Keratinocyte (primary cell): ENCODE data around the gene LRRC17. TPM values are rescaled to one million over a fixed set of nuclear protein-coding genes. Genes with fewer than 3 reads are reported as not detected.

Source experiments
- DNase-seq: peaks from one replicate; pipeline ENCODE4 v3.0.0-alpha.2; 2011; ENCODE audit warnings: low read depth, missing footprints, low spot score
- FAIRE-seq: peaks from 2 replicates; lab custom pipeline; 2011; peaks lifted over from hg19 to GRCh38; lab: Jason Lieb, UNC
- H2AFZ ChIP-seq: 2 replicates; pipeline ENCODE4 v1.6.0; 2012; ENCODE audit warnings: low read length, control low read depth, inconsistent platforms; ENCODE audit not compliant: control insufficient read depth
- H3K27ac ChIP-seq: 2 replicates; pipeline ENCODE4 v1.5.1; 2011; ENCODE audit warnings: low read length; ENCODE audit not compliant: control insufficient read depth, insufficient read depth
- H3K27me3 ChIP-seq: 3 replicates; pipeline ENCODE4 v1.6.0; 2011; ENCODE audit warnings: low read length; ENCODE audit not compliant: control insufficient read depth, insufficient read depth; ENCODE audit errors: extremely low read depth
- H3K36me3 ChIP-seq, 2 experiments: 2 replicates in 1 of 2; 3 replicates in 1 of 2; pipeline ENCODE4 v1.5.1; 2011; ENCODE audit warnings: low read length in 2 of 2, mild to moderate bottlenecking in 1 of 2; ENCODE audit not compliant: control insufficient read depth in 2 of 2, insufficient read depth in 2 of 2; ENCODE audit errors: extremely low read depth in 1 of 2
- H3K4me1 ChIP-seq: 3 replicates; pipeline ENCODE4 v1.5.1; 2011; ENCODE audit warnings: low read length; ENCODE audit not compliant: control insufficient read depth, insufficient read depth; ENCODE audit errors: extremely low read depth
- H3K4me2 ChIP-seq: 3 replicates; pipeline ENCODE4 v1.6.0; 2011; ENCODE audit warnings: low read depth, low read length; ENCODE audit not compliant: control insufficient read depth, insufficient read depth; ENCODE audit errors: extremely low read depth
- H3K4me3 ChIP-seq, 3 experiments: fragments of 200-600 bp in 1 of 3; sonication (generic) in 1 of 3; 2 replicates in 2 of 3; 3 replicates in 1 of 3; pipeline ENCODE4 v1.5.1; 2011 to 2016; ENCODE audit warnings: low read length in 3 of 3, mild to moderate bottlenecking in 3 of 3, control low read depth in 2 of 3, inconsistent platforms in 1 of 3, low read depth in 1 of 3, mixed read lengths in 1 of 3, mixed run types in 1 of 3, moderate library complexity in 1 of 3; ENCODE audit not compliant: control insufficient read depth in 2 of 3, insufficient read depth in 2 of 3; ENCODE audit errors: extremely low read depth in 1 of 3
- H3K79me2 ChIP-seq: 2 replicates; pipeline ENCODE4 v1.6.0; 2012; ENCODE audit warnings: low read length; ENCODE audit not compliant: control insufficient read depth, insufficient read depth
- H3K9ac ChIP-seq: 3 replicates; pipeline ENCODE4 v1.6.0; 2011; ENCODE audit warnings: low read length; ENCODE audit not compliant: control insufficient read depth, insufficient read depth; ENCODE audit errors: extremely low read depth
- H3K9me1 ChIP-seq: 3 replicates; pipeline ENCODE4 v1.6.0; 2011; ENCODE audit warnings: low read length; ENCODE audit not compliant: control insufficient read depth, insufficient read depth; ENCODE audit errors: extremely low read depth
- H3K9me3 ChIP-seq: 2 replicates; pipeline ENCODE4 v1.5.1; 2012; ENCODE audit warnings: low read depth, low read length; ENCODE audit not compliant: control insufficient read depth
- H4K20me1 ChIP-seq: 3 replicates; pipeline ENCODE4 v1.6.0; 2011; ENCODE audit warnings: low read length; ENCODE audit not compliant: control insufficient read depth, insufficient read depth; ENCODE audit errors: extremely low read depth
- CTCF ChIP-seq, 3 experiments: IDR thresholded peaks in 1 of 3; conservative IDR thresholded peaks in 1 of 3; optimal IDR thresholded peaks in 1 of 3; 2 replicates in 2 of 3; 3 replicates in 1 of 3; pipeline versions ENCODE3 to v1.5.1; 2011; ENCODE audit warnings: low read length in 3 of 3, mild to moderate bottlenecking in 3 of 3, moderate library complexity in 2 of 3, control low read depth in 1 of 3, inconsistent platforms in 1 of 3; ENCODE audit not compliant: insufficient read depth in 2 of 3; ENCODE audit errors: extremely low read depth in 1 of 3
- EZH2 ChIP-seq: IDR thresholded peaks from one replicate; pipeline ENCODE4 v1.6.1; 2012; ENCODE audit warnings: inconsistent platforms, mild to moderate bottlenecking, low read length, moderate library complexity
- dilution Hi-C: fragments of 300-500 bp; cut with MboI; formaldehyde crosslinking; loops from one replicate; pipeline ENCODE4 v1.7.0; 2020; ENCODE audit warnings: low sequenced_read_pairs; ENCODE audit not compliant: extremely low pct_ligation_motif_present
- polyA plus RNA-seq, 5 experiments: library from polyadenylated mRNA; depleted of rRNA in 3 of 5; stranded (reverse) in 3 of 5; stranded (forward) in 1 of 5; unstranded in 1 of 5; fragments of >200 nt; gene quantifications; 1 replicate in 1 of 5; 2 replicates in 3 of 5; 3 replicates in 1 of 5; pipeline versions ENCODE4 v1.2.1 to v1.2.3, GENCODE V29; 2011 to 2012; ENCODE audit warnings: missing spikeins in 2 of 5, low read depth in 1 of 5, low replicate concordance in 1 of 5

LRRC17 gene
- polyA plus RNA-seq, 1 donor (not counting 4 experiments of a cell fraction or from before 2014, with no cell fraction given): 0.20 TPM

GRCh38 chr7:102888561-102889233 is 24.1 kb upstream of the LRRC17 start:
- Histone ChIP-seq H4K20me1 (no peaks in the 10 kb centered on the region), H2AFZ (no peak overlapping the region), H3K9me3 (no peaks in the 10 kb centered on the region), H3K4me1 (peaks cover 21% of the 10 kb centered on the region), H3K79me2 (no peaks in the 10 kb centered on the region), H3K9me1 (no peaks in the 10 kb centered on the region), H3K27ac (no peak overlapping the region), H3K36me3 (no peaks in the 10 kb centered on the region), H3K9ac (no peak overlapping the region), H3K27me3 (no peaks in the 10 kb centered on the region), H3K4me2 (no peak overlapping the region), H3K4me3 (no peak overlapping the region)
- no peak for TF ChIP-seq EZH2
- no peak for TF ChIP-seq CTCF (optimal IDR thresholded peaks at IDR 0.05 in 1 of 3, IDR thresholded peaks at IDR 0.05 in 1 of 3, conservative IDR thresholded peaks at IDR 0.05 in 1 of 3; ENCODE audit: extremely low read depth in 1 of 3, insufficient read depth in 2 of 3, low read length in 3 of 3)
- DNase-seq: no peak
- no peak for FAIRE-seq
- dilution Hi-C loops: no loop called here

GRCh38 chr7:102889851-102890250 is 22.9 kb upstream of the LRRC17 start:
- Histone ChIP-seq H3K27me3 (no peaks in the 10 kb centered on the region), H3K79me2 (no peaks in the 10 kb centered on the region), H4K20me1 (no peaks in the 10 kb centered on the region), H3K9me3 (no peaks in the 10 kb centered on the region), H3K4me3 (no peak overlapping the region), H3K4me1 (peaks cover 21% of the 10 kb centered on the region), H3K27ac (no peak overlapping the region), H3K36me3 (no peaks in the 10 kb centered on the region), H3K9me1 (no peaks in the 10 kb centered on the region), H2AFZ (no peak overlapping the region), H3K4me2 (no peak overlapping the region), H3K9ac (no peak overlapping the region)
- DNase-seq (no peak), FAIRE-seq (no peak)
- TF ChIP-seq CTCF (optimal IDR thresholded peaks at IDR 0.05 in 1 of 3, IDR thresholded peaks at IDR 0.05 in 1 of 3, conservative IDR thresholded peaks at IDR 0.05 in 1 of 3; ENCODE audit: extremely low read depth in 1 of 3, insufficient read depth in 2 of 3, low read length in 3 of 3): no peak
- no peak for TF ChIP-seq EZH2
- dilution Hi-C loops: no loop called here
